K562 (cell line): Measurements from ENCODE around the gene VSIG4. TPM values are rescaled to one million over a fixed set of nuclear protein-coding genes. Genes with fewer than 3 reads are reported as not detected.

Experiments
- ASH1L ChIP-seq: fragments of 450-650 bp; IDR thresholded peaks from 2 replicates; pipeline ENCODE4 v1.6.1; 2018; ENCODE audit warnings: borderline replicate concordance, mild to moderate bottlenecking, low read depth; ENCODE audit not compliant: partially characterized antibody
- CREM ChIP-seq: IDR thresholded peaks from 2 replicates; pipeline ENCODE4 v1.6.1; 2014; ENCODE audit warnings: antibody characterized with exemption, low read depth
- DACH1 ChIP-seq: fragments of 450-650 bp; IDR thresholded peaks from 2 replicates; pipeline ENCODE4 v1.6.1; 2018; ENCODE audit not compliant: partially characterized antibody
- EGR1 ChIP-seq: fragments of 450-650 bp; conservative IDR thresholded peaks from 2 replicates; pipeline ENCODE4 v1.6.1; 2017; ENCODE audit warnings: mild to moderate bottlenecking
- EZH2 ChIP-seq: IDR thresholded peaks from 2 replicates; pipeline ENCODE4 v1.6.1; 2012; ENCODE audit warnings: low read depth, mild to moderate bottlenecking, inconsistent platforms, low read length, borderline replicate concordance
- FOXA1 ChIP-seq: fragments of 450-650 bp; IDR thresholded peaks from 2 replicates; pipeline ENCODE4 v1.6.1; 2016; ENCODE audit warnings: mild to moderate bottlenecking, borderline replicate concordance
- FOXK2 ChIP-seq, 2 experiments: fragments of 450-650 bp; IDR thresholded peaks in 1 of 2; conservative IDR thresholded peaks in 1 of 2; 2 replicates each; pipeline ENCODE4 v1.6.1; 2016; ENCODE audit warnings: low read depth in 2 of 2, mild to moderate bottlenecking in 1 of 2
- HDAC2 ChIP-seq: fragments of 450-650 bp; IDR thresholded peaks from 2 replicates; pipeline ENCODE4 v1.6.1; 2016; ENCODE audit warnings: mild to moderate bottlenecking
- NEUROD1 ChIP-seq: fragments of 150-350 bp; IDR thresholded peaks from 2 replicates; pipeline ENCODE4 v1.6.1; 2014; ENCODE audit warnings: borderline replicate concordance, low read length, low read depth; ENCODE audit not compliant: partially characterized antibody
- NFRKB ChIP-seq: fragments of 450-650 bp; IDR thresholded peaks from 2 replicates; pipeline ENCODE4 v1.6.1; 2016; ENCODE audit warnings: low read depth
- POLR2H ChIP-seq: IDR thresholded peaks from 2 replicates; pipeline ENCODE4 v1.6.1; 2016; ENCODE audit warnings: missing genetic modification characterization, low read depth, mild to moderate bottlenecking, control low read depth, missing compliant biosample characterization, moderate library complexity
- RCOR1 ChIP-seq, 2 experiments: IDR thresholded peaks; 2 replicates each; pipeline ENCODE4 v1.6.1; 2012; ENCODE audit warnings: low read depth in 2 of 2, low read length in 2 of 2, borderline replicate concordance in 1 of 2, improper control_type of control experiment in 1 of 2
- SIN3A ChIP-seq, 2 experiments: fragments of 150-350 bp in 1 of 2; IDR thresholded peaks; 2 replicates each; pipeline ENCODE4 v1.6.1; 2011 to 2016; ENCODE audit warnings: borderline replicate concordance in 2 of 2, low read depth in 2 of 2, low read length in 2 of 2, mild to moderate bottlenecking in 2 of 2, moderate library complexity in 2 of 2; ENCODE audit not compliant: control insufficient read depth in 1 of 2
- TBP ChIP-seq: optimal IDR thresholded peaks from 2 replicates; pipeline ENCODE3; 2011; ENCODE audit warnings: low read depth, low read length, improper control_type of control experiment
- TEAD4 ChIP-seq, 2 experiments: sonication (generic) in 1 of 2; formaldehyde crosslinking in 1 of 2; IDR thresholded peaks; 2 replicates each; pipeline versions ENCODE4 v1.6.1 to v1.8.0; 2012 to 2022; ENCODE audit warnings: borderline replicate concordance in 1 of 2, inconsistent platforms in 1 of 2, low read length in 1 of 2, mild to moderate bottlenecking in 1 of 2, missing genetic modification reagents in 1 of 2
- ZNF280B ChIP-seq: fragments of 250-450 bp; sonication (Bioruptor Pico); IDR thresholded peaks from 2 replicates; pipeline ENCODE4 v1.5.1; 2021; ENCODE audit warnings: mild to moderate bottlenecking
- ZNF57 ChIP-seq: fragments of 450-650 bp; formaldehyde crosslinking; IDR thresholded peaks from 2 replicates; pipeline ENCODE4 v1.4.0; 2020; ENCODE audit warnings: mild to moderate bottlenecking, moderate library complexity
- polyA plus RNA-seq, 8 experiments: library from polyadenylated mRNA; depleted of rRNA in 4 of 8; stranded (reverse) in 5 of 8; unstranded in 3 of 8; fragments of >200 nt; fragmentation: Nextera tagmentation in 2 of 8; fragmentation: Illumina TruSeq in 1 of 8; extraction: Ambion mirVana in 2 of 8; extraction: Trizol in 1 of 8; gene quantifications; 2 replicates each; pipeline versions ENCODE4 v1.2.1 to v1.2.3, GENCODE V29; 2011 to 2014; ENCODE audit warnings: inconsistent platforms in 1 of 8, missing spikeins in 1 of 8
- total RNA-seq, 7 experiments: library from RNA; depleted of rRNA in 6 of 7; stranded (reverse); fragments of >200 nt in 6 of 7; fragmentation: Illumina TruSeq in 2 of 7; extraction: Trizol in 2 of 7; gene quantifications; 2 replicates each; pipeline versions ENCODE4 v1.2.1 to v1.2.3, GENCODE V29; 2011 to 2021; ENCODE audit warnings: low replicate concordance in 1 of 7
- TF ChIP-seq, protein P1 (sequence below): IDR thresholded peaks from 2 replicates; pipeline ENCODE4 v1.6.1; 2012; ENCODE audit warnings: low read depth, low read length, improper control_type of control experiment, borderline replicate concordance
- TF ChIP-seq, protein P2 (sequence below): sonication (generic); formaldehyde crosslinking; IDR thresholded peaks from 2 replicates; pipeline ENCODE4 v1.8.0; 2022; ENCODE audit warnings: missing genetic modification reagents, mild to moderate bottlenecking, moderate library complexity, borderline replicate concordance
- TF ChIP-seq, protein P3 (sequence below): fragments of 200-800 bp; sonication (Bioruptor generic); IDR thresholded peaks from 2 replicates; pipeline ENCODE4 v1.6.1; 2017; ENCODE audit warnings: missing genetic modification characterization, missing compliant biosample characterization

The VSIG4 gene
- total and polyA plus RNA-seq, 9 of the 15 experiments (the other 6 are each of a cell fraction or from before 2014, with no cell fraction given), result 0.22 to 1.6 (median 0.46) TPM; not detected in 1

- TF ChIP-seq CREM (peak; percentile 34; the same call in 1 of the 2 replicates), HDAC2 (peak; percentile 68; the same call in 1 of the 2 replicates), EZH2 (no peak), RCOR1 (IDR thresholded peaks at IDR 0.05; ENCODE audit: borderline replicate concordance in 1 of 2, low read depth in 2 of 2, low read length in 2 of 2) (peak in 1 of 2 experiments; percentile 80; a peak in 2 of 4 replicates), EGR1 (no peak), ASH1L (no peak), FOXA1 (no peak), NFRKB (peak; percentile 80; the same call in 1 of the 2 replicates), ZNF280B (CRISPR knock-in tag) (no peak), NEUROD1 (peak; percentile 60), TEAD4 (IDR thresholded peaks at IDR 0.05; ENCODE audit: low read length) (peak; percentile 87), TEAD4 (CRISPR knock-in tag; IDR thresholded peaks at IDR 0.05; ENCODE audit: borderline replicate concordance) (no peak), SIN3A (IDR thresholded peaks at IDR 0.05; ENCODE audit: borderline replicate concordance in 2 of 2, control insufficient read depth in 1 of 2, low read depth in 2 of 2, low read length in 2 of 2) (no peak), POLR2H (no peak), ZNF57 (no peak), FOXK2 (conservative IDR thresholded peaks at IDR 0.05 in 1 of 2, IDR thresholded peaks at IDR 0.05 in 1 of 2; ENCODE audit: low read depth in 2 of 2) (peak in 1 of 2 experiments; percentile 72; a peak in 3 of 4 replicates), DACH1 (peak; percentile 58), TBP (peak; percentile 82)
- TF ChIP-seq, protein P1, sequence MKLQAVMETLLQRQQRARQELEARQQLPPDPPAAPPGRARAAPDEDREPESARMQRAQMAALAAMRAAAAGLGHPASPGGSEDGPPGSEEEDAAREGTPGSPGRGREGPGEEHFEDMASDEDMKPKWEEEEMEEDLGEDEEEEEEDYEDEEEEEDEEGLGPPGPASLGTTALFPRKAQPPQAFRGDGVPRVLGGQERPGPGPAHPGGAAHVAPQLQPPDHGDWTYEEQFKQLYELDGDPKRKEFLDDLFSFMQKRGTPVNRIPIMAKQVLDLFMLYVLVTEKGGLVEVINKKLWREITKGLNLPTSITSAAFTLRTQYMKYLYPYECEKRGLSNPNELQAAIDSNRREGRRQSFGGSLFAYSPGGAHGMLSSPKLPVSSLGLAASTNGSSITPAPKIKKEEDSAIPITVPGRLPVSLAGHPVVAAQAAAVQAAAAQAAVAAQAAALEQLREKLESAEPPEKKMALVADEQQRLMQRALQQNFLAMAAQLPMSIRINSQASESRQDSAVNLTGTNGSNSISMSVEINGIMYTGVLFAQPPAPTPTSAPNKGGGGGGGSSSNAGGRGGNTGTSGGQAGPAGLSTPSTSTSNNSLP, result no peak
- TF ChIP-seq, protein P2, sequence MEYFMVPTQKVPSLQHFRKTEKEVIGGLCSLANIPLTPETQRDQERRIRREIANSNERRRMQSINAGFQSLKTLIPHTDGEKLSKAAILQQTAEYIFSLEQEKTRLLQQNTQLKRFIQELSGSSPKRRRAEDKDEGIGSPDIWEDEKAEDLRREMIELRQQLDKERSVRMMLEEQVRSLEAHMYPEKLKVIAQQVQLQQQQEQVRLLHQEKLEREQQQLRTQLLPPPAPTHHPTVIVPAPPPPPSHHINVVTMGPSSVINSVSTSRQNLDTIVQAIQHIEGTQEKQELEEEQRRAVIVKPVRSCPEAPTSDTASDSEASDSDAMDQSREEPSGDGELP (CRISPR knock-in tag), result peak; percentile 94
- TF ChIP-seq, protein P3, sequence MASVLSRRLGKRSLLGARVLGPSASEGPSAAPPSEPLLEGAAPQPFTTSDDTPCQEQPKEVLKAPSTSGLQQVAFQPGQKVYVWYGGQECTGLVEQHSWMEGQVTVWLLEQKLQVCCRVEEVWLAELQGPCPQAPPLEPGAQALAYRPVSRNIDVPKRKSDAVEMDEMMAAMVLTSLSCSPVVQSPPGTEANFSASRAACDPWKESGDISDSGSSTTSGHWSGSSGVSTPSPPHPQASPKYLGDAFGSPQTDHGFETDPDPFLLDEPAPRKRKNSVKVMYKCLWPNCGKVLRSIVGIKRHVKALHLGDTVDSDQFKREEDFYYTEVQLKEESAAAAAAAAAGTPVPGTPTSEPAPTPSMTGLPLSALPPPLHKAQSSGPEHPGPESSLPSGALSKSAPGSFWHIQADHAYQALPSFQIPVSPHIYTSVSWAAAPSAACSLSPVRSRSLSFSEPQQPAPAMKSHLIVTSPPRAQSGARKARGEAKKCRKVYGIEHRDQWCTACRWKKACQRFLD (CRISPR knock-in tag), result peak; percentile 80
Measured at GRCh38 chrX:66015152-66015831, 24.6 kb downstream of the VSIG4 start (continued).
